ENCODE measurements around the gene REEP1.

Gene REEP1

DNA sequence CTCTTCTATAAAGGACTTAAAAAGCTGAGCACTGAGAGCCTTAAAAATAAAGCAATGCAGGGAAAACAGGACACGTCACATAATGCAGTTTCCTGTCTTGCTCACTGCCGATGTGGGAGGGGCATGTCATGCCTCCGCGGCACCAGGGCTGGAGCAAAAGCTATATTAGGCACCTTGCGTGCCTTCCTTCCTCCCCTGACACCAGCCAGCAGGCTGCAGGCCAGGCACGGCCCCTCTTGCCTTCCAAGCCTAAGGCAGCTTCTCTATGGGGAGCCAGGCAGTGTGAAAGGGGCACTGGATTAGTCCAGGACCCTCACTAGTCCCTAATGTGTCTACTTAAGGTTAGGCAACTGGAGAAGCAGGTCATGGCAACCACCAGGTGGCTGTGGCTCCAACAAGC is 111.8 kb downstream of the REEP1 start:
- TF ChIP-seq, protein P1, sequence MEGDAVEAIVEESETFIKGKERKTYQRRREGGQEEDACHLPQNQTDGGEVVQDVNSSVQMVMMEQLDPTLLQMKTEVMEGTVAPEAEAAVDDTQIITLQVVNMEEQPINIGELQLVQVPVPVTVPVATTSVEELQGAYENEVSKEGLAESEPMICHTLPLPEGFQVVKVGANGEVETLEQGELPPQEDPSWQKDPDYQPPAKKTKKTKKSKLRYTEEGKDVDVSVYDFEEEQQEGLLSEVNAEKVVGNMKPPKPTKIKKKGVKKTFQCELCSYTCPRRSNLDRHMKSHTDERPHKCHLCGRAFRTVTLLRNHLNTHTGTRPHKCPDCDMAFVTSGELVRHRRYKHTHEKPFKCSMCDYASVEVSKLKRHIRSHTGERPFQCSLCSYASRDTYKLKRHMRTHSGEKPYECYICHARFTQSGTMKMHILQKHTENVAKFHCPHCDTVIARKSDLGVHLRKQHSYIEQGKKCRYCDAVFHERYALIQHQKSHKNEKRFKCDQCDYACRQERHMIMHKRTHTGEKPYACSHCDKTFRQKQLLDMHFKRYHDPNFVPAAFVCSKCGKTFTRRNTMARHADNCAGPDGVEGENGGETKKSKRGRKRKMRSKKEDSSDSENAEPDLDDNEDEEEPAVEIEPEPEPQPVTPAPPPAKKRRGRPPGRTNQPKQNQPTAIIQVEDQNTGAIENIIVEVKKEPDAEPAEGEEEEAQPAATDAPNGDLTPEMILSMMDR (IDR thresholded peaks at IDR 0.05; ENCODE audit: insufficient read depth, low read depth, low read length, missing control alignments): peak; percentile 25
- H3K4me3 ChIP-seq (ENCODE audit: low read depth, low read length): no peak overlapping the region
- peak; percentile 83 for DNase-seq (ENCODE audit: low read depth)

DNA sequence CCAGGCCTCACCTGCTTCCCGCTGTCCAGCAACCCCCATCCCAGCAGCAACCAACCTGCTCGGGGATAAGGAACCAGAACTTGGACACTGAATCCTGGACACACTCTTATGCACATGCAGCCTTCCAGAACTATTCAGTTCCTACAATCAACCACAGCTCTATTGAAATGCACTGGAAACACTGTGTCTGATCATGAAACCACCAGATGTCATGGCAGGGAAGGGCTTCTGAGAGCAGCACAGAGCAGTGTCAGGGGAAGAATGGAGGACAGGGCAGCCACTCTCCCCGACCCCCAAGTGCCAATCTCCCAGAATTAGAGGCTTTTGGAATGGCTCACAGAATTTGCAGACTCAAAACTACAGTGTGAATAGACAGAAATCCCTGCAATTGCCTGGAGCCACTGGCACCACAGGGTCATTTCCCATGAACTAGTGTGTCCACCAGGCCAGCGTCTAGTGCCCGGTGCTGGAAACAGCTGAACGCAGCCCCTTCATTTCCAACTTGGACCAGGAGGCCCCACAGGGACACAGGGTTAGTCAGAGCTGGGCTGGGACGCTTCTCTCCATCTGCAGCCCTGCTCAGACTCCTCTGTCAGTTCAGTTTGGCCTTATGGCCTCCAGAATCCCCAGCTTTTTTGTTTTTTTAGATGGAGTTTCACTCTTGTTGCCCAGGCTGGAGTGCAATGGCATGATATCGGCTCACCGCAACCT is 112.6 kb downstream of the REEP1 start:
- TF ChIP-seq, protein P1 (IDR thresholded peaks at IDR 0.05; ENCODE audit: insufficient read depth, low read depth, low read length, missing control alignments): no peak
- DNase-seq (ENCODE audit: low read depth): no peak
- H3K4me3 ChIP-seq (ENCODE audit: low read depth, low read length): no peak overlapping the region

DNA sequence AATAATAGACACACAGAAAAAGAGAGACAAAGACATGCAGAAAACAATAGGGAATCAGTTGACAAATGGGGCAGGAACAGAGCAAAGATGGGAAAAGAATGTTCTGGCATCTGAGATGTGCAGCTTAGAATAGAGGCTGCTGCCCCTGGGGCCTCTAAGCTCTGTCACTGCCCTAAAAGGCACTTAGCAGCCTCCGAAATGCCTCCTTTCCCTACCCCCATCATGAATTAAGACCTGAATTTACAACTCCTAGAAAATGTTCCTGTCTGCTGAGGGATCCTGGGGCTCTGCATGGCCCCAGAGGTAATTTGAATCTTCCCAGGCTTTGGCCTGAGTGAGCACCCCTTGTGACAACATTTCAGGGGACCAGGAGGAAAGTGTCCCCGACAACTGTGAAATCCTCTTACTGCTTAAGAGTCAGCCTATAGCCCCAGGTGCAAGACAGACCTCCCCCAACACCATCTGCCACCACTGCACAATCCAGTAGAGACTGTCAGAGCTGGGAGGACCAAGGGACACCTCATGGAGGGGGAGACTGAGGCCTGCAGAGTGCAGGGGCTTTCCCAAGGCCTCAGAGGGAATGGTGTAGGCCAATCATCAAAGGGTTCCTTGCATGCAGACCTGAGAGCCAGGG is 113.4 kb downstream of the REEP1 start:
- TF ChIP-seq, protein P1 (IDR thresholded peaks at IDR 0.05; ENCODE audit: insufficient read depth, low read depth, low read length, missing control alignments): no peak
- DNase-seq (ENCODE audit: low read depth): no peak
- H3K4me3 ChIP-seq (ENCODE audit: low read depth, low read length): no peak overlapping the region

DNA sequence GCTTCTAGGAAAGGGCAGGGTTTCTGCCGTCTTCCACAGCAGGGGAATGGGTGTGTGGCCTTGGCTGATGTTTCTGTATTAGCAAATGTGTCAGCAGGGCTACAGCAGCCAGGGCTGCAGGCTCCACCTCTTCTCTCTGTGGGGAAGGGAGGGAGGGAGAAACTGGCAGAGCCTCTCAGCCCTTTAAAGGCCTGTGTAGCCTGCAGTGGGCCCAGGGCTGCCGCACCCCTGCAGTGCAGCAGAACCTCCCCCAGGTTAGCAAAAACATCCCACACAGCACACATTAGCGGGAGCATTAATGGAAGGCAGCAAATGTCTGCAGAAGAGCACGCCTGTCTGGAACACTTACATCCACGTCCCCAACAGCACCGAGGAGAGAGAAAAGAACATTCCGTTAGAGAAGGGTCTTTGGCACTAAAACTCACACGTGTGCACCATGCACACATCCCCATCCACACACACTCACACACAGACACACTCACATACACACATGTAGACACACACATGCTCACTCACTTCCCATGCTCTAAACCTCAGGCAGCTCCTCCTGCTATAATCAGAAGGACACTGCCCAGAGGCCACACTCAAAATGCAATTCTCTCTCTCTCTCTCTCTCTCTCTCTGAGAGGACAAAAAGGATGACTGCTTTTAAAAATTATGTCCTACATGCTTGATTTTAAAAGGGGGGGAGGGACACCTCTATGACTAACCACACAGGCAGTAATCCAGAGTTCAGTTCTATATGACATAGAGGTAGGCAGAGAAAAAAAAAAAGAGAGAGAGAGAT is 114.1 kb downstream of the REEP1 start:
- no peak for DNase-seq (ENCODE audit: low read depth)

DNA sequence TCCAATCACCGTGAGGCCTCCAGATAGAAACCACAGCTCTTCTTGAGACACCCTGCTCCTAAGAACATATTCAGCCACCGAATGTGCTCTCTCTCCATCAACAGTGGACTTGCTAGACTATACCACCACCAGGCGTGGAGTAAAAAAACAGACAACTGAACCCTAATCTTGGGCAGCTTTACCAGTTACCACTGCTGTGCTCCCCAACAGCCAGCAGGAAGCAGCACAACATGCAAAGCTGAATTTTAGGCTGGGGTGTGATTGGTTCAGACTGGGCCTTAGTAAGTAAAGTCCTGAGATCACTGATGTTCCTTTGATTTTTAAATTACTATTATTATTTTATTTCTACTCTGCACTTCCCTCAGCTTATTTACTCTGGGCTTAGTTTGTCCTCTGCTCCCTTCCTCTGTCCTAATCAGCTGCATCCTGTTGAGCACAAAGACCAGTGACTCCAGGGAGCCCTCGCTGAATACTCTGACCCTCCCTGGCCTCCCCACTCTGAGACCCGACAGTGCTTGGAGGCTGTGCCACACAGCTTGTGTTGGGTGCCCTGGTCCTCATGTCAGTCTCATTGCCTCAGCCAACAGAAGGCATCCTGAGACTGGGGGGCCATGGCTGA is 116.3 kb downstream of the REEP1 start:
- H3K4me3 ChIP-seq (ENCODE audit: low read depth, low read length): no peak overlapping the region
- TF ChIP-seq, protein P1 (IDR thresholded peaks at IDR 0.05; ENCODE audit: insufficient read depth, low read depth, low read length, missing control alignments): peak; percentile 94
- peak; percentile 81 for DNase-seq (ENCODE audit: low read depth)

More for the DNA sequence above, 114.1 kb downstream of the REEP1 start:
- H3K4me3 ChIP-seq (ENCODE audit: low read depth, low read length): no peak overlapping the region
- TF ChIP-seq, protein P1 (IDR thresholded peaks at IDR 0.05; ENCODE audit: insufficient read depth, low read depth, low read length, missing control alignments): no peak

DNA sequence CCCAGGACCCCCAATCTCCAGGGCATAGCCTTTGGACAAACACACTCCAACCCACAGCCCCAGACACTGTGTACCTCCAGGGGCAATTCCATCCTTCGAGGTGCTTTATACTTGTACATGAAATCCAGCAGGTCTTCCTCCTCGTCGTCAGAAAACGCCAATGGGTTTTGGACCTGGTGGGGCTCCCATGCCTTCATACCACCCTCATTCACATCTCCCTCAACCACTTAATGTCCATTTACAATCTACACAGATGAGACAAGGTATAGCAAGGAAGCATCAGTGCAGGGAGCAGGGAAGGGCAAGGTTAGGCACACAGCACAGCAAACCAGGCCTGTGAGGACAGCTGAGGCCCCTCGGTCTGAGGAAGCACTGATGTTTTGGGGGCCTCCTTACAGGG is 117.5 kb downstream of the REEP1 start:
- TF ChIP-seq, protein P1 (IDR thresholded peaks at IDR 0.05; ENCODE audit: insufficient read depth, low read depth, low read length, missing control alignments): no peak
- DNase-seq (ENCODE audit: low read depth): no peak
- H3K4me3 ChIP-seq (ENCODE audit: low read depth, low read length): no peak overlapping the region

All from GM12865 (cell line).